Endodermal cell (in vitro differentiated cells): ENCODE data around the gene DEPDC7. TPM values are rescaled to one million over a fixed set of nuclear protein-coding genes. Genes with fewer than 3 reads are reported as not detected.

Experiments
- DNase-seq: peaks from one replicate; pipeline ENCODE4 v3.0.0-alpha.2; 2017
- H3K27ac ChIP-seq: 2 replicates; pipeline ENCODE4 v1.5.1; 2013; ENCODE audit warnings: mild to moderate bottlenecking, low read depth, low read length, moderate library complexity
- H3K27me3 ChIP-seq: 2 replicates; pipeline ENCODE4 v1.6.1; 2013; ENCODE audit warnings: mild to moderate bottlenecking, low read length, moderate library complexity; ENCODE audit not compliant: insufficient read depth, control insufficient read depth, poor library complexity, severe bottlenecking
- H3K36me3 ChIP-seq: 2 replicates; pipeline ENCODE4 v1.7.0; 2013; ENCODE audit warnings: mild to moderate bottlenecking, low read length, moderate library complexity; ENCODE audit not compliant: control insufficient read depth, insufficient read depth
- H3K4me1 ChIP-seq: one replicate; pipeline ENCODE4 v1.7.0; 2013; ENCODE audit warnings: low read length; ENCODE audit not compliant: control insufficient read depth, insufficient read depth
- H3K4me3 ChIP-seq: 2 replicates; pipeline ENCODE4 v1.5.1; 2013; ENCODE audit warnings: mild to moderate bottlenecking, low read length, moderate library complexity
- H3K9ac ChIP-seq: 2 replicates; pipeline ENCODE4 v1.6.1; 2013; ENCODE audit warnings: mild to moderate bottlenecking, low read length, moderate library complexity; ENCODE audit not compliant: poor library complexity, severe bottlenecking; ENCODE audit errors: extremely low read depth
- H3K9me3 ChIP-seq: 2 replicates; pipeline ENCODE4 v1.6.1; 2013; ENCODE audit warnings: mild to moderate bottlenecking, low read length, moderate library complexity; ENCODE audit not compliant: control insufficient read depth
- H3K27ac Mint-ChIP-seq: 2 replicates; pipeline ENCODE4 v1.8.0; 2020; ENCODE audit warnings: mixed read lengths
- H3K27me3 Mint-ChIP-seq: 2 replicates; pipeline ENCODE4 v1.8.0; 2021; ENCODE audit warnings: mild to moderate bottlenecking, mixed read lengths; ENCODE audit not compliant: insufficient read depth
- H3K36me3 Mint-ChIP-seq: 2 replicates; pipeline ENCODE4 v1.8.0; 2020; ENCODE audit warnings: low read depth, mixed read lengths
- H3K4me1 Mint-ChIP-seq: 2 replicates; pipeline ENCODE4 v1.8.0; 2020; ENCODE audit warnings: mixed read lengths
- H3K4me3 Mint-ChIP-seq: 2 replicates; pipeline ENCODE4 v1.8.0; 2020; ENCODE audit warnings: mild to moderate bottlenecking, moderate library complexity, mixed read lengths
- H3K9me3 Mint-ChIP-seq: 2 replicates; pipeline ENCODE4 v1.8.0; 2020; ENCODE audit warnings: mild to moderate bottlenecking, mixed read lengths
- CTCF ChIP-seq: fragments of 200-600 bp; sonication (generic); conservative IDR thresholded peaks from 2 replicates; pipeline ENCODE4 v1.5.0; 2021; ENCODE audit warnings: antibody characterized with exemption, mild to moderate bottlenecking
- WGBS, 2 experiments: methylation state at CpG; one replicate each; pipeline versions ENCODE4 v1.1.5 to v1.1.7; 2013; ENCODE audit warnings: missing lambda C conversion rate in 2 of 2, mixed read lengths in 1 of 2; ENCODE audit not compliant: insufficient coverage in 1 of 2, insufficient read length in 1 of 2; 5-methylcytosine and 5-hydroxymethylcytosine counted together
- total RNA-seq, 2 donors: library from RNA; stranded (reverse); fragmentation: NEBNext Ultra II Directional in 1 of 2; extraction: Animal tissue kit (Norgen Biotek cat#: 25700) in 1 of 2; gene quantifications; 2 replicates in 1 of 2; 3 replicates in 1 of 2; pipeline ENCODE4 v1.2.1, GENCODE V29; 2021

Gene DEPDC7
- total RNA-seq, 2 donors from 2014 or later = 7.7 to 11.4 TPM

GRCh38 chr11:33006010-33006409, 9.7 kb upstream of the DEPDC7 start:
- no peak overlapping the region for H3K9ac ChIP-seq
- no peak overlapping the region for H3K27ac ChIP-seq
- no peaks in the 10 kb centered on the region for H3K36me3 Mint-ChIP-seq
- H3K4me1 Mint-ChIP-seq = peaks cover 29% of the 10 kb centered on the region
- H3K4me3 ChIP-seq = no peak overlapping the region
- no peaks in the 10 kb centered on the region for H3K36me3 ChIP-seq
- no peaks in the 10 kb centered on the region for H3K27me3 ChIP-seq
- no peaks in the 10 kb centered on the region for H3K9me3 ChIP-seq
- H3K4me3 Mint-ChIP-seq = no peak overlapping the region
- peaks cover 10% of the 10 kb centered on the region for H3K4me1 ChIP-seq
- no peak for DNase-seq
- H3K27me3 Mint-ChIP-seq = no peaks in the 10 kb centered on the region
- no peak overlapping the region for H3K27ac Mint-ChIP-seq
- H3K9me3 Mint-ChIP-seq = no peaks in the 10 kb centered on the region
- TF ChIP-seq CTCF = no peak

DNA sequence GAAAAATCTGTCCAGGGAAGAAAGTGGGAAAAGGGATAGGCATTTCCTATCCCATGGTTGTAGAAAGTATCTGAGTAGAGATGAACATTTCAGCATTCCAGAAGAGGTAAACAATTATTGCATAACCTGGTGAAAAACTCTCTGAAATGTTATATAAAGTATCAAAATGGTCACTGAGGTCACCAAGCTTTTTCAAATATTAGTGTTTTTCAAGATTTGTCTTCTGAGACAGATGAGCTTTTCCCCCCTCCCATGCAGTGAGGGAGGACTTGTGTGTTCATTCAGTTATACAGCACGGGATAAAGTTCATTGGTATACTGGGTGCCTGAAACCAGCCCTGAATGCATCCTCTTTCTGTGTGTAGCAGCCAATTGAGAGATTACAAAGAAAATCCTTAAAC, 1.9 kb upstream of the DEPDC7 start:
- no peak for DNase-seq
- Histone ChIP-seq H3K36me3 (no peaks in the 10 kb centered on the region), H3K27me3 (peaks cover 18% of the 10 kb centered on the region), H3K9ac (no peak overlapping the region), H3K4me1 (no peaks in the 10 kb centered on the region), H3K9me3 (no peaks in the 10 kb centered on the region), H3K27ac (no peak overlapping the region), H3K4me3 (no peak overlapping the region)
- Mint-ChIP-seq H3K4me1 (peaks cover 12% of the 10 kb centered on the region), H3K9me3 (peaks cover 2% of the 10 kb centered on the region), H3K27me3 (peaks cover 30% of the 10 kb centered on the region), H3K4me3 (no peak overlapping the region), H3K27ac (no peak overlapping the region), H3K36me3 (no peaks in the 10 kb centered on the region)
- 75 to 96% methylated on average over 1 of the region's 1 CpG for WGBS, 2 experiments
- TF ChIP-seq CTCF = no peak

DNA sequence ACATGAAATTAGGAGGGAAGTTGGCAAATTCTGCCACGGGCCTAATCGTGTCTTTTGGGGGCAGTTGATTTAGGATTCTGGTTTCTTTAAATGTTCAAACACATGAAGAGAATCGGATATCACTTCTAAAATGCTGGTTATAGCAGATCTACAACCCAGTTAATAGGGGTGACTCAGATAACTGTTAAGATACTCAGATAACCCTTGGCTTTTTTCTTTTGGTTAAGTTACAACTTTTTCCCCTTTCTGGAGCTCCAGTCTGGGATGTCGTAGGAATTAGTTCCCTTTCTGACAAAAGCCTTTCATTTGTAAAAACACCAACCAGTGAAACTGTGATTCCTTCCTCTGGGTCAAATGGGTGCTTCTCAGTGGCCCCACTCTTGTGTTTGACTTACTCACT, 976 bp downstream of the DEPDC7 start:
- Histone ChIP-seq H3K9ac (no peak overlapping the region), H3K27ac (no peak overlapping the region), H3K4me3 (peak overlapping the region; percentile 77), H3K36me3 (no peaks in the 10 kb centered on the region), H3K9me3 (no peaks in the 10 kb centered on the region), H3K4me1 (peaks cover 3% of the 10 kb centered on the region), H3K27me3 (peaks cover 18% of the 10 kb centered on the region)
- H3K36me3 Mint-ChIP-seq = no peaks in the 10 kb centered on the region
- peak overlapping the region; percentile 68 for H3K4me3 Mint-ChIP-seq
- DNase-seq = no peak
- TF ChIP-seq CTCF = no peak
- WGBS, 2 experiments = 56 to 70% methylated on average over 4 of the region's 4 CpGs
- H3K27ac Mint-ChIP-seq = no peak overlapping the region
- H3K4me1 Mint-ChIP-seq = peaks cover 15% of the 10 kb centered on the region
- peaks cover 32% of the 10 kb centered on the region for H3K27me3 Mint-ChIP-seq
- peaks cover 2% of the 10 kb centered on the region for H3K9me3 Mint-ChIP-seq
